K562 (cell line): Measurements from ENCODE around the gene TBC1D12. TPM values are rescaled to one million over a fixed set of nuclear protein-coding genes. Genes with fewer than 3 reads are reported as not detected.

Source experiments
- ATF6 ChIP-seq: sonication (generic); formaldehyde crosslinking; IDR thresholded peaks from 2 replicates; pipeline ENCODE4 v1.4.0; 2020; ENCODE audit warnings: mild to moderate bottlenecking, missing genetic modification reagents
- CBX8 ChIP-seq: fragments of 200-600 bp; sonication (generic); IDR thresholded peaks from 2 replicates; pipeline ENCODE4 v1.6.1; 2012; ENCODE audit warnings: borderline replicate concordance, mixed run types, low read depth, mild to moderate bottlenecking, moderate library complexity, mixed read lengths, low read length, control low read depth, inconsistent platforms; ENCODE audit not compliant: poor library complexity, severe bottlenecking; ENCODE audit errors: extremely low read depth
- CXXC5 ChIP-seq: fragments of 250-450 bp; sonication (Bioruptor Pico); IDR thresholded peaks from 2 replicates; pipeline ENCODE4 v1.8.0; 2022; ENCODE audit warnings: inconsistent platforms, mild to moderate bottlenecking, moderate library complexity
- EWSR1 ChIP-seq: fragments of 450-650 bp; IDR thresholded peaks from 2 replicates; pipeline ENCODE4 v1.6.1; 2018; ENCODE audit warnings: borderline replicate concordance, mild to moderate bottlenecking, low read depth, moderate library complexity; ENCODE audit not compliant: partially characterized antibody
- FOXM1 ChIP-seq, 2 experiments: fragments of 450-650 bp in 1 of 2; sonication (generic) in 1 of 2; formaldehyde crosslinking in 1 of 2; IDR thresholded peaks; 2 replicates each; pipeline versions ENCODE4 v1.6.1 to v1.9.0; 2017 to 2022; ENCODE audit warnings: low read depth in 2 of 2, mild to moderate bottlenecking in 2 of 2, missing genetic modification reagents in 1 of 2, moderate library complexity in 1 of 2
- GABPA ChIP-seq: fragments of 200-800 bp; sonication (Bioruptor generic); conservative IDR thresholded peaks from 2 replicates; pipeline ENCODE4 v1.6.1; 2016; ENCODE audit warnings: low read depth, missing genetic modification characterization, missing compliant biosample characterization
- MAFK ChIP-seq: IDR thresholded peaks from 2 replicates; pipeline ENCODE4 v1.6.1; 2011; ENCODE audit warnings: low read length, improper control_type of control experiment
- POLR2A ChIP-seq: fragments of 450-650 bp; conservative IDR thresholded peaks from 2 replicates; pipeline ENCODE4 v1.6.1; 2016
- RBFOX2 ChIP-seq: fragments of 200-400 bp; formaldehyde crosslinking; IDR thresholded peaks from 2 replicates; pipeline ENCODE4 v1.6.1; 2017; ENCODE audit warnings: low read depth, mild to moderate bottlenecking, low read length, moderate library complexity
- SIN3A ChIP-seq, 2 experiments: fragments of 150-350 bp in 1 of 2; IDR thresholded peaks; 2 replicates each; pipeline ENCODE4 v1.6.1; 2011 to 2016; ENCODE audit warnings: borderline replicate concordance in 2 of 2, low read depth in 2 of 2, low read length in 2 of 2, mild to moderate bottlenecking in 2 of 2, moderate library complexity in 2 of 2; ENCODE audit not compliant: control insufficient read depth in 1 of 2
- SLC30A9 ChIP-seq: fragments of 250-450 bp; sonication (Bioruptor Pico); IDR thresholded peaks from 2 replicates; pipeline ENCODE4 v1.8.0; 2022; ENCODE audit warnings: mild to moderate bottlenecking, moderate library complexity
- SNIP1 ChIP-seq: fragments of 450-650 bp; IDR thresholded peaks from 2 replicates; pipeline ENCODE4 v1.7.1; 2017; ENCODE audit warnings: low read depth, mild to moderate bottlenecking
- SRF ChIP-seq, 2 experiments: fragments of 250-450, 450-650 bp in 1 of 2; sonication (Bioruptor Pico) in 1 of 2; sonication (generic) in 1 of 2; formaldehyde crosslinking; IDR thresholded peaks; 2 replicates each; pipeline versions ENCODE4 v1.5.0 to v1.5.1; 2020 to 2022; ENCODE audit warnings: mild to moderate bottlenecking in 1 of 2, missing genetic modification reagents in 1 of 2
- SUPT5H ChIP-seq: fragments of 450-650 bp; IDR thresholded peaks from 2 replicates; pipeline ENCODE4 v1.6.1; 2016
- TAF1 ChIP-seq: IDR thresholded peaks from 2 replicates; pipeline ENCODE4 v1.6.1; 2011; ENCODE audit warnings: mild to moderate bottlenecking, low read length, moderate library complexity; ENCODE audit not compliant: insufficient read depth, control insufficient read depth, severe bottlenecking; ENCODE audit errors: extremely low read depth
- TBL1XR1 ChIP-seq, 2 experiments: IDR thresholded peaks; 2 replicates each; pipeline ENCODE4 v1.6.1; 2012; ENCODE audit warnings: improper control_type of control experiment in 2 of 2, low read length in 2 of 2, mild to moderate bottlenecking in 1 of 2
- XRCC4 ChIP-seq: IDR thresholded peaks from one replicate; pipeline ENCODE4 v1.6.1; 2011; ENCODE audit not compliant: insufficient read depth, insufficient read length; ENCODE audit errors: extremely low read depth
- ZFP36 ChIP-seq: fragments of 150-350 bp; IDR thresholded peaks from 2 replicates; pipeline ENCODE4 v1.6.1; 2018; ENCODE audit warnings: low read length, low read depth; ENCODE audit not compliant: partially characterized antibody
- ZFX ChIP-seq: sonication (generic); formaldehyde crosslinking; IDR thresholded peaks from 2 replicates; pipeline ENCODE4 v1.8.0; 2022; ENCODE audit warnings: mild to moderate bottlenecking, missing genetic modification reagents, moderate library complexity
- ZNF174 ChIP-seq: fragments of 250-450 bp; sonication (Bioruptor Pico); IDR thresholded peaks from 2 replicates; pipeline ENCODE4 v1.4.0; 2020; ENCODE audit warnings: mild to moderate bottlenecking
- polyA plus RNA-seq, 8 experiments: library from polyadenylated mRNA; depleted of rRNA in 4 of 8; stranded (reverse) in 5 of 8; unstranded in 3 of 8; fragments of >200 nt; fragmentation: Nextera tagmentation in 2 of 8; fragmentation: Illumina TruSeq in 1 of 8; extraction: Ambion mirVana in 2 of 8; extraction: Trizol in 1 of 8; gene quantifications; 2 replicates each; pipeline versions ENCODE4 v1.2.1 to v1.2.3, GENCODE V29; 2011 to 2014; ENCODE audit warnings: inconsistent platforms in 1 of 8, missing spikeins in 1 of 8
- total RNA-seq, 7 experiments: library from RNA; depleted of rRNA in 6 of 7; stranded (reverse); fragments of >200 nt in 6 of 7; fragmentation: Illumina TruSeq in 2 of 7; extraction: Trizol in 2 of 7; gene quantifications; 2 replicates each; pipeline versions ENCODE4 v1.2.1 to v1.2.3, GENCODE V29; 2011 to 2021; ENCODE audit warnings: low replicate concordance in 1 of 7
- TF ChIP-seq, protein P1 (sequence below): fragments of 450-650 bp; IDR thresholded peaks from 2 replicates; pipeline ENCODE4 v1.6.1; 2016
- TF ChIP-seq, protein P2 (sequence below): sonication (generic); formaldehyde crosslinking; IDR thresholded peaks from 2 replicates; pipeline ENCODE4 v1.5.0; 2020; ENCODE audit warnings: missing genetic modification reagents

Gene TBC1D12
- total and polyA plus RNA-seq, 9 of the 15 experiments (the other 6 are each of a cell fraction or from before 2014, with no cell fraction given): 2.1 to 6.7 (median 3.9) TPM

DNA sequence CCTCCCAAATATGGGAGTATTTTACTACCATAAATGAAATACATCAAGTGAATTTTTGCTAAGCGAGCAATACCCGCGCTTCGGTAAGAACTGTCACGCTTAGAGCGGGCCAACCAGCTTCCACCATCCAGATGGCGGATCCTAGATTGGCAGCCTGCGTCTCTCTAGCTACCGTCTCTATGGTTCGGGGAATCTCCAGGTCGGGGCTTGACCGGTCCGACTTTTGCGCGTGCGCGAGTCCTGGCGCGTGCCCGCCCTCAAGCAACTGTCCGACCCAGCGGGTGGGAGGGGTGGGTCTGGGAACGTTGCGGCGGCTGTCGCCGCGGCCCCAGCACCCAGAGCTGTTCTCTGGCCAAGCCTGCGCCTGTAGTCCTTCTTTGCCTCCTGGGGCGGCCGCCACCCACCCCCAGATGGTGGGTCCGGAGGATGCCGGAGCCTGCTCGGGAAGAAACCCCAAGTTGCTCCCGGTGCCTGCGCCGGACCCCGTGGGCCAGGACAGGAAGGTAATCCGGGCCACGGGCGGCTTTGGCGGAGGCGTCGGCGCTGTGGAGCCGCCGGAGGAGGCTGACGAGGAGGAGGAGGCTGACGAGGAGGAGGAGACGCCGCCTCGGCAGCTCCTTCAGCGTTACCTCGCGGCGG, at the start of gene TBC1D12 (continued):
- TF ChIP-seq SIN3A (IDR thresholded peaks at IDR 0.05; ENCODE audit: borderline replicate concordance in 2 of 2, control insufficient read depth in 1 of 2, low read depth in 2 of 2, low read length in 2 of 2) (peak in 1 of 2 experiments; percentile 66; a peak in 1 of 4 replicates), XRCC4 (no peak), POLR2A (peak; percentile 70), TAF1 (peak; percentile 50), SRF (CRISPR knock-in tag; IDR thresholded peaks at IDR 0.05) (peak in 1 of 2 experiments; percentile 41; a peak in 1 of 4 replicates), ZFP36 (peak; percentile 87), FOXM1 (IDR thresholded peaks at IDR 0.05; ENCODE audit: low read depth) (peak; percentile 50; the same call in 1 of the 2 replicates), FOXM1 (CRISPR knock-in tag; IDR thresholded peaks at IDR 0.05; ENCODE audit: low read depth) (no peak), ZNF174 (CRISPR knock-in tag) (no peak), ATF6 (0 out of 2 replicates have a peak, but pooled peaks have one; percentile 70), EWSR1 (no peak), SLC30A9 (CRISPR knock-in tag) (no peak), GABPA (tag) (peak; percentile 28), CXXC5 (peak; percentile 54), ZFX (CRISPR knock-in tag) (peak; percentile 66), MAFK (no peak), SNIP1 (peak; percentile 79), TBL1XR1 (IDR thresholded peaks at IDR 0.05; ENCODE audit: low read length in 2 of 2) (no peak), CBX8 (no peak), SUPT5H (peak; percentile 68), RBFOX2 (peak; percentile 80)
- TF ChIP-seq, protein P1, sequence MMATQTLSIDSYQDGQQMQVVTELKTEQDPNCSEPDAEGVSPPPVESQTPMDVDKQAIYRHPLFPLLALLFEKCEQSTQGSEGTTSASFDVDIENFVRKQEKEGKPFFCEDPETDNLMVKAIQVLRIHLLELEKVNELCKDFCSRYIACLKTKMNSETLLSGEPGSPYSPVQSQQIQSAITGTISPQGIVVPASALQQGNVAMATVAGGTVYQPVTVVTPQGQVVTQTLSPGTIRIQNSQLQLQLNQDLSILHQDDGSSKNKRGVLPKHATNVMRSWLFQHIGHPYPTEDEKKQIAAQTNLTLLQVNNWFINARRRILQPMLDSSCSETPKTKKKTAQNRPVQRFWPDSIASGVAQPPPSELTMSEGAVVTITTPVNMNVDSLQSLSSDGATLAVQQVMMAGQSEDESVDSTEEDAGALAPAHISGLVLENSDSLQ: peak; percentile 94
- TF ChIP-seq, protein P2, sequence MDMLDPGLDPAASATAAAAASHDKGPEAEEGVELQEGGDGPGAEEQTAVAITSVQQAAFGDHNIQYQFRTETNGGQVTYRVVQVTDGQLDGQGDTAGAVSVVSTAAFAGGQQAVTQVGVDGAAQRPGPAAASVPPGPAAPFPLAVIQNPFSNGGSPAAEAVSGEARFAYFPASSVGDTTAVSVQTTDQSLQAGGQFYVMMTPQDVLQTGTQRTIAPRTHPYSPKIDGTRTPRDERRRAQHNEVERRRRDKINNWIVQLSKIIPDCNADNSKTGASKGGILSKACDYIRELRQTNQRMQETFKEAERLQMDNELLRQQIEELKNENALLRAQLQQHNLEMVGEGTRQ: peak; percentile 8; the same call in 1 of the 2 replicates
